Measurements from ENCODE around the gene NDUFV2.

Gene NDUFV2

DNA sequence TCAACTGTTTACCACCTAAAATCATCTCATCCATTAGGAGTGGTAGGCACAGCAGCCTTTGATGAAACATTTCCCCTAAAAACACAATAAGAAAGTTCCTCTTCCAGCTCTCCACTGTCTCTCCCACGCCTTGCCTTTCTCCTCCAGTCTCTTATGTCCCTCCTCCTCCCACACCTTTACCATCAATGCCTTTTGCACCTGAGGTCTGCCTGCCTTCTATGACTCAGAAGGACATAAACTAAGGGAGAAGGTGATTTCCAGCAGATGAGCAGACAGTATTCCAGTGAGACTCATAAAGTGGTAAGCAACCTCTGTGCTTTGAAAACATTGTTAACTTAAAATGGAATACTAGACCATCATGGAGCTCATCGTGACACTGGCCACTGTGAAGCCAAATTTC is 34.2 kb upstream of the NDUFV2 start:
- H3K27me3 ChIP-seq (replicated peaks), result no peaks in the 10 kb centered on the region
- H3K27ac ChIP-seq, result no peak overlapping the region
- in situ Hi-C loops (cut with HindIII; ENCODE audit: low pct_ligation_motif_present, low sequenced_read_pairs), result no loop called here
- no peaks in the 10 kb centered on the region for H3K36me3 ChIP-seq (replicated peaks)
- DNase-seq, result no peak
- no peak overlapping the region for H3K4me3 ChIP-seq (ENCODE audit: low read depth, low read length)
- TF ChIP-seq, protein P1, sequence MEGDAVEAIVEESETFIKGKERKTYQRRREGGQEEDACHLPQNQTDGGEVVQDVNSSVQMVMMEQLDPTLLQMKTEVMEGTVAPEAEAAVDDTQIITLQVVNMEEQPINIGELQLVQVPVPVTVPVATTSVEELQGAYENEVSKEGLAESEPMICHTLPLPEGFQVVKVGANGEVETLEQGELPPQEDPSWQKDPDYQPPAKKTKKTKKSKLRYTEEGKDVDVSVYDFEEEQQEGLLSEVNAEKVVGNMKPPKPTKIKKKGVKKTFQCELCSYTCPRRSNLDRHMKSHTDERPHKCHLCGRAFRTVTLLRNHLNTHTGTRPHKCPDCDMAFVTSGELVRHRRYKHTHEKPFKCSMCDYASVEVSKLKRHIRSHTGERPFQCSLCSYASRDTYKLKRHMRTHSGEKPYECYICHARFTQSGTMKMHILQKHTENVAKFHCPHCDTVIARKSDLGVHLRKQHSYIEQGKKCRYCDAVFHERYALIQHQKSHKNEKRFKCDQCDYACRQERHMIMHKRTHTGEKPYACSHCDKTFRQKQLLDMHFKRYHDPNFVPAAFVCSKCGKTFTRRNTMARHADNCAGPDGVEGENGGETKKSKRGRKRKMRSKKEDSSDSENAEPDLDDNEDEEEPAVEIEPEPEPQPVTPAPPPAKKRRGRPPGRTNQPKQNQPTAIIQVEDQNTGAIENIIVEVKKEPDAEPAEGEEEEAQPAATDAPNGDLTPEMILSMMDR (IDR thresholded peaks at IDR 0.05; ENCODE audit: low read depth, low read length, missing control alignments), result no peak

DNA sequence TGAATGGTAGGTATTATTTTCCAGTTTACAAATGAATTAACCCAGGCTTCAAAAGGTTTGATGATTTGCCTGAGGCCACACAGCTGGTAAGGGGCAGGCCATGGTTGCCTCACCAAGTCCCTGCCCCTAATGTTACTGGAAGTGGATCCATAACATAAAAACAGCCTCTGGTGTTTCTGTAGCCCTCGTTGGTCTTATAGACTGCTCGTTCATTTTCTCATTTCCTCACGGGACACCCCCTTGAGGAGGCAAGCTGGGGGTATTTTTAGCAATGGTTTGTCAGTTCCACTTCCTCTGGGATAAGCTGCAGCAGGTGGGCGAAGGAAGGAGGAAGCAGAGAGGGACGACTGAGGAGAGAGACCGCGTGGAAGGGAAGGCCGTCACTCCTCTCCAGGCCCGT is 32.9 kb upstream of the NDUFV2 start:
- TF ChIP-seq, protein P1 (IDR thresholded peaks at IDR 0.05; ENCODE audit: low read depth, low read length, missing control alignments), result no peak
- Histone ChIP-seq H3K4me3 (ENCODE audit: low read depth, low read length) (no peak overlapping the region), H3K27ac (no peak overlapping the region), H3K36me3 (replicated peaks) (no peaks in the 10 kb centered on the region), H3K27me3 (replicated peaks) (no peaks in the 10 kb centered on the region)
- in situ Hi-C loops (cut with HindIII; ENCODE audit: low pct_ligation_motif_present, low sequenced_read_pairs), result no loop called here
- DNase-seq, result no peak

GRCh38 chr18:9070212-9070611 is 32.3 kb upstream of the NDUFV2 start:
- Histone ChIP-seq H3K27ac (no peak overlapping the region), H3K4me3 (ENCODE audit: low read depth, low read length) (no peak overlapping the region), H3K27me3 (replicated peaks) (no peaks in the 10 kb centered on the region), H3K36me3 (replicated peaks) (no peaks in the 10 kb centered on the region)
- TF ChIP-seq, protein P1 (IDR thresholded peaks at IDR 0.05; ENCODE audit: low read depth, low read length, missing control alignments), result no peak
- in situ Hi-C loops (cut with HindIII; ENCODE audit: low pct_ligation_motif_present, low sequenced_read_pairs), result no loop called here
- no peak for DNase-seq

DNA sequence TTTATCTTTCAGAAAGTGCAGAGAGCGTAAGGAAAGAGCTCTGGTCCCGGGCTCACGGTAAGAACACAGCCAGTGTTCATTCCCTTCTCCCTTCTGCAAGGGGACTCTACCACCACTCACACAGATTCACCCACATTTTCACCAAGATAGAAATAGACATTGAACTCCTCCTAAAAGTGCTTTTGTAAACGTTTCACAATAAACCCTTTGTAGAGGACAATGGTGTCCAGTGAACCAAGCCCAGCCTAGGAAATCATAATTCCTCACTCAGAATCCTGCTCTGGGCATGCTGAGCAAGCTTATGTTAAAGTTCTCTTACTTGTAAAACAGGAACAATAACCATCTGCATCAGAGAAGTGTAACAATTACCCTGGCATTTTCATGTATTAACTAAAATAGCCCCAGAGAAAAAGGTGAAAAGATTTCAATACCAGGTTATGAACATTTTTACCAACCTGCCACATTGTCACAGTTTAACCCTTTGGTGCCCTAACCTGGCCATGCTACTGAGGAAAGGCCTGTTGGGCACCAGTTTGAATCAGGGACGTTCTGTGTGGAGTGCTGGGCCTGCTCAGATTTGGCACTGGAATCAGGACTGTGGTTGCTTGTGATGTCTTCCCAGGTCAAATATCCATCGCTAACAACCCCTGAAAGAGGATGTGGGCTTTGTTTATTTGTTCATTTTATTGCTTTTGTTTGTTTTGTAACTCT is 22.5 kb upstream of the NDUFV2 start:
- TF ChIP-seq, protein P1 (IDR thresholded peaks at IDR 0.05; ENCODE audit: low read depth, low read length, missing control alignments), result no peak
- Histone ChIP-seq H3K27me3 (replicated peaks) (no peaks in the 10 kb centered on the region), H3K36me3 (replicated peaks) (no peaks in the 10 kb centered on the region), H3K27ac (no peak overlapping the region), H3K4me3 (ENCODE audit: low read depth, low read length) (no peak overlapping the region)
- in situ Hi-C loops (cut with HindIII; ENCODE audit: low pct_ligation_motif_present, low sequenced_read_pairs), result no loop called here
- DNase-seq, result no peak

- no peaks in the 10 kb centered on the region for H3K27me3 ChIP-seq (replicated peaks)
- TF ChIP-seq, protein P1 (IDR thresholded peaks at IDR 0.05; ENCODE audit: low read depth, low read length, missing control alignments), result no peak
- H3K4me3 ChIP-seq (ENCODE audit: low read depth, low read length), result no peak overlapping the region
- H3K27ac ChIP-seq, result no peak overlapping the region
- no peaks in the 10 kb centered on the region for H3K36me3 ChIP-seq (replicated peaks)
- no peak for DNase-seq
- in situ Hi-C loops (cut with HindIII; ENCODE audit: low pct_ligation_motif_present, low sequenced_read_pairs), result no loop called here
These were observed 20.6 kb upstream of the NDUFV2 start for GRCh38 chr18:9081940-9082339.

Data from brain microvascular endothelial cell (primary cell).